GM18861 (cell line): Measurements from ENCODE around the gene CPSF6.

Experiments used
- ATAC-seq: cut with Tn5 transposase; IDR thresholded peaks from one replicate; pipeline ENCODE4 v1.9.1; 2021; ENCODE audit not compliant: unreplicated experiment

The CPSF6 gene

DNA sequence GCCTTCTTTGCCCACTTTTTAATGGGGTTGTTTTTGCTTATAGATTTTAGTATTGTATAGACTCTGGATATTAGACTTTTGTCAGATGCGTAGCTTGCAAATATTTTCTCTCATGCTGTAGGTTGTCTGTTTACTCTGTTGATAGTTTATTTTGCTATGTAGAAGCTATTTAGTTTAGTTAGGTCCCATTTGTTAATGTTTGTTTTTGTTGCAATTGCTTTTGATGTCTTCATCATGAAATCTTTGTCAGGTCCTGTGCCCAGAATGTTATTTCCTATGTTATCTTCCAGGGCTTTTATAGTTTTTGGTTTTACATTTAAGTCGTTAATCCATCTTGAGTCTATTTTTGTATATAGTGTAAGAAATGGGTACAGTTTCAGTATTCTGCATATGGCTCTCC lies 78.9 kb downstream of the CPSF6 start:
- no peak for ATAC-seq

DNA sequence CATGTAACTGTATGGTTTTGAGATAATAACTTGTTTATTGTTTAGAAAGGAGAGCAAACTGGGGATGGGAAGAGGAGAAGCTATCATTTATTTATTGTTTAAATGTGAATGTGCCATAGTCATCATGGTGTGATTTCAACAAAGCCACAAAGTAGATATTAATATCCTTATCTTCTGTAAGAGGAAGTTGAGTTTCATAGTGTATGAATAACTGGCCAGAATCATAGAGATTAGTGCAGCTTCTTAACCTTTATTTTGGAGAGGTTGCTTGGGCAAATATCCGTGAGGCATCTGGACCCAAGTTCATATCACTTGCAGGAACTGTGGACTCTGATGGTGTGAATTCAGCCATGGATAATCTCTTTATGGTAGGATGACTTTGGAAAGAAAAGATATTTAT lies 82.0 kb downstream of the CPSF6 start:
- no peak for ATAC-seq
